GM15510 (cell line): Measurements from ENCODE around the gene SLC16A3.

ENCODE experiments used
- POLR2A ChIP-seq: IDR thresholded peaks from 3 replicates; pipeline ENCODE4 v1.6.1; 2011; ENCODE audit warnings: borderline replicate concordance; ENCODE audit not compliant: insufficient read length; ENCODE audit errors: extremely low read depth

Gene SLC16A3

DNA sequence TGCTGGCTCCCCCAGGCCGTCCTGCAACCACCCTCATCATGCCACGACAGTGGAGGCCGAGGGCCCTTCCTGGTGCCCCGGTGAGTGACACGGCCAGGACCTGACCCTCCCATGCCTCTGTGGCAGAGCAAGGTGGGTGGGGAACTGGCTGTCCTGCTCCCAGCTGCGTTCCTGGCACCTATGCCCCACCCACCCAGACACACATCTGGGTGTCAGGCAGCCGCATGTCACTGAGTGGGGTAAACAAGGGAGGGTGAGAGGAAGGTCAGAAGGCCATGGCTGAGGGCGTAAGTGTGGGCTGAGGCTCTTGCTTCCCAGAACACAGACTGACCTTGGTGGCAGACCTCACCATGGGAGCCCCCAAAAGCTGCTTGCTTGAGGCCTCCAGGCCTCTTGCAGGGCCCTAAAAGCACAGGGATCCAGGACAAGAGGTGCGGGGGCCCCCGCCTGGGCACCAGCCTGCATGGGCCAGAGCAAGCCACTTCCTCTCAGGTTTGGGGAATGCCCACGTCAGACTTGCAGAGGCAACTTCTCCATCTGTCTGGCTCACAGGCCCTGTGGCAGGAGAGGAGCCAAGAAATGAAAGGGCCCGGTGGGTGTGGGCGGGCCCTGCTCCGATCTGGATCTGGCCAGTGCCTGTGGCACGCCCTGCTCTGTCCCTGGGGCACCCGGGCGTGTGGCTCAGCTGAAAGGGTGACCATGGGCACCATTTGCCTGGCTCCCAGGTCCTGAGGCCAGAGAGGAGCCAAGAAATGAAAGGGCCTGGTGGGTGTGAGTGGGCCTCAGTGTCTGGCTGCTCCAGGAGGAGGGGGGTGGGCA lies 12.3 kb upstream of the SLC16A3 start:
- TF ChIP-seq POLR2A: no peak

DNA sequence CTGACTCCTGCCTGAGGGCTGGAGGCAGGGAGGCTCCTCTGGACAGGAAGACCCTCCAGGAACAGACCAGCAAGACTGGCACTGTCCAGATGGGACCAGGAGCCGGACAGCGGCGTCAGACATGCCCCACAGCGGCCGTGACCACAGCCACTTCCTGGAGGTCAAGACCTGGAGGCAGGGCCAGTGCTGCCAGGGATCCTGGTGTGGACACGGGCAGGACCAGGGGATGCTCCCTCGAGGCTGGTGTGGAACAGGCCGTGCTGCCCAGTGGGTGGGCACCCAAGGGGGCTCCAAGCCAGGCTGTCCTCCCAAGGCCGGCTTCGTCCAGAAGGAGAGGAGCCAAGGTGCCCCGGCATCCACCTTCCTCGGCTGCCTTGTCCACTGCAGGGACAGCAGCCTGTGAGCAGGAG lies 11.7 kb upstream of the SLC16A3 start:
- TF ChIP-seq POLR2A: no peak

DNA sequence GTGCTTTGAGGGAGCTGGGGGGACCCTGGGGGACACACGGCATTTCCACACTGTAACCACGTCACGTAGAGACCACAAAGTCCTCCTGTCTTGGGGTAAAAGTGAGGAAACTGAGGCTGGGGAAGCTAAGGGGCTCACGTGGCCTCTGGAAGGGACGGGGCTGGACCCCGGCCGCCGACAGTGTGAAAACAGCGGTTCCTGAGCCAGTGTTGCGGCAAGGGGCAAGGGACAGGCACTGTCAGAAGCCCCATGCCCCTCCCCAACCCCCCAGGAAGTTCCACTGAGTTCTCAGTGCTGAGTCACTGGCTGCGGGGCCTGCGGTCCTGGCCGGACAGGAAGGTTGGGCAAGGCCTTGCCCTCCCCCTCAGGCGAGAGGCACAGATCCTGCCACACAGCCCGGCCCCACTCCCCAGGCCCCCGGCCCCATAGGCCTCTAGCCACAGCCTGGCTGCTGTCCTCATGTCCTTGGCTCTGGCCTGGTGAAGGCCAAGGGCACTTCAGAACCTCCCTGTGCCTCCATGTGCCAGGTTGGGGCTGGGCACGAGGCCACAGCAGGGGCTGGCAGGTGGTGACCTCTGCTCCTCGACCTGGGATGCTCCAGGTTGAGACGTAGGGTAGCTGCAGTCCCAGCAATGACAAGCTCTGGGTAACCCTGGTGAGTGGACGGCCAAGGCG lies 11.2 kb upstream of the SLC16A3 start:
- no peak for TF ChIP-seq POLR2A

DNA sequence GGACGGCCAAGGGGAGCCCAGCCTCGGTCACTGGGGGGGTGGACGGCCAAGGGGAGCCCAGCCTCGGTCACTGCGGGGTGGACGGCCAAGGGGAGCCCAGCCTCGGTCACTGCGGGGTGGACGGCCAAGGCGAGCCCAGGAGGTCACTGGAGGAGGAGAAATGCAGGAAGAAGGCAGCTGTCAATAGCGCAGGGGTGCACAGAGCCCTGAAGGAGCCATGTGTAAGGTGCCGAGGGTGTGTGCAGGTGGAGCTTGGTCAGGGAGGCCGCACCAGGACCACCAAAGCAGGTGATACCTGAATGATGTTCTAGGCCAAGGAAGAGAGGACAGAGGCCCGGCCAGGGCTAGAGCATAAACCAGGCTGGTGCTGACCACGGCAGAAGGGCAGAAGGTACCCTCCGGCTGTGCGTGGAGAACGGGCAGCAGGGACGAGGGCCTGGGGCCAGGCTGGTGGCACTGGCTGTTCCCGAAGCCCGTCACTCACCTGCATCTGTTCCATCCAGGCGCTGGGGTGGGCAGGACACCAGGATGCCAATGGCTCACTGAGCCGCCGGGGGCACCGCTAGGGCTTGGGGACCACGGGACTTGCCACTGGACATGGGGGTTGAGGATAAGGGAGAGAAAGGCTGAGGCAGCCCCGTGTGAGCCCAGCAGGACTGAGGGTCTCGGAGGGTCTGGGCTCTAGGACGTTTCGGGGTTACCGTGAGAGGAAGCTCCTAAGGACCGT lies 10.3 kb upstream of the SLC16A3 start:
- no peak for TF ChIP-seq POLR2A

DNA sequence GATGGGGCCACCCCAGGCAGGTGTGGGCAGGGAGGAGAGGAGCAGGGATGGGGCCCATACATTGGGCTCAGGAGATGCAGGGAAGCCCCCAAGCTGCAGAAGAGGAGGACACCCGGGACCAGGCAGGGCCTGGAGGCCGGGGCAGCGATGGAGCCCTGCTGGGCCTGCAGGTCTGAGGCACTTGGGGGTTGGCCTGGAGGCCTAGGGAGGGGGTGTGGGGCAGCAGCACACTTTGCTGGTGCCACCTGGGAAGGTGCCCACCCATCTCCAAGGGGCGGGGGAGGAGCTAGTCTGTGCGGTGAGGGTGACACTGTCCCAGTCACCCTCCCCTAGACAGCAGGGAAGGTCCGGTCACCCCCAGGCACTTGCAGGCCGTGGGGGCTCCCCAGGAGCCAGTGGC lies 9.8 kb upstream of the SLC16A3 start:
- no peak for TF ChIP-seq POLR2A

DNA sequence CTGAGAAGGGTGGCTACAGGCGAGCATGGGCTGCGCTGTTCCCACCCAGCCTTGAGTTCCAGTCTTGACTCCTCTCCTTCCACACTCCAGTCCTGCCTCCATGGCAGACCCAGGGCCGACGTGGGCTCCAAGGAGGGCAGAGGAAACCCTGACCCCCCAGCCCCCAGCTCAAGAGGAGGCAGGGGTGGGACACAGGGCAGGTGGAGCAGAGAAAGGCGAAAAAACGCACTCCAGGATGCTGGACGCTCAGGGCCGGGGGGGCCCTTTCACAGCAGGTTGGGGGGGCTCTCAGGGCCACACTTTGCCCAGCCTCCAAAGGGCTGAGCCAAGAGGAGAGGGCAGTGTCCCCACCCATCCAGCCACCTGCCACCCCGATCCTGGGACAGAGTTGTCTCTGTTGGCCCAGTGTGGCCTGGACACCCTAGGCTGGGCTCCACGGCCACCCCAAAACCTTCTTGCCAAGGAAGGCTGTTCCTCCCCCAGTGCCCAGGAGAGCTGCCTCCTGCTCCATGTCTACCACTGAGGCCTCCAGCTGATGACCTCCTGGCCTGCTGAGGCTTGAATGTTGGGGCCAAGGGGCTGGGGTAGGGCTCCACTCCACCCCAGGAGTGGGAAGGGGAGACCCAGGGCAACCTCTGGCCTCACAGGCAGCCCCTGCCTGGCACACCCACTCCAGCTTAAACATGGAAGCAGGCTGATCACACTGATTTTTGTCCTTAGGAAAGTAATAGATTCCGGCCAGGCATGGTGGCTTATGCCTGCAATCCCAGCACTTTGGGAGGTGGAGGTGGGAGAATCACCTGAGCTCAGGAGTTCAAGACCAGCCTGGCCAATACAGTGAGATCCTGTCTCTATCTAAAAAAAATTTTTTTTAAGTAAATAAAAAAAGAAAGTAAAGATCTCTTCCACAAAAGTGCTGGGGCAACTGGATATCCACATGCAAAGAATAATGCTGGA lies 8.8 kb upstream of the SLC16A3 start:
- TF ChIP-seq POLR2A: no peak

DNA sequence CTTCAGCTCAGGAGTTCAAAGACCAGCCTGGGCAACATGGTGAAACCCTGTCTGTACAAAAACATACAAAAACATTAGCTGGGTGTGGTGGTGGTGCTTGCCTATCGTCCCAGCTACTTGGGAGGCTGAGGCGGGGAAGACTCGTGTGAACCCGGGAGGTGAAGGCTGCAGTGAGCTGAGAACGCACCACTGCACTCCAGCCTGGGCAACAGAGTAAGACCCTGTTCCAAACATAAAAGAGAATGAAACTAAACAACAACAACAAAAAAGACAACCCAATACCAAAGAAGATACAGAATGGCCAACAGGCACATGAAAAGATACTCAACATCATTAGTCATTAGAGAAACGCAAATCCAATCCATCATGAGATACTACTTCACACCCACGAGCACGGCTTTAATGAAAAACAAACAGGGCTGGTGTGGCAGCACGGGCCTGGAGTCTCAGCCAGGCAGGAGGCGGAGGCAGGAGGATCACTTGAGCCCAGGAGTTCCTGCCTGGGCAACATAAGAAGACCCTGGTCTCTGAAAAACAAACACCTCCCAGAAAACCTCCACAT lies 7.4 kb upstream of the SLC16A3 start:
- TF ChIP-seq POLR2A: no peak

DNA sequence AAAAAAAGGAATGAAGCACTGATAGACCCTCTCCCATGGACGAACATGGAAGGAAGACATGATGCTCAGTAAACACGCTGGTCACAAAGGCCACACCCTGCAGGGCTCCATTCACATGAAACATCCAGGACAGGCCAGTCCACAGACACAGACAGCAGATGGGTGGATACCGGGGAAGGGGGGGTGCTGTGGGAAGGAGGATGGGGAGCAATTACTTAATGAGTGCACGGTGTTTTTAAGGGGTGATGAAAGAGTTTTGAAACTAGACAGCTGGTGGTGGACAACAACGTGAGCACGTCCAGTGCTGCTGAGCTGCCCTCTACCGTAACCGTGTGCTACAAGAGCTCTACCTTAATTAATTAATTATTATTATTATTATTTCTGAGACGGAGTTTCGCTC lies 6.0 kb upstream of the SLC16A3 start:
- TF ChIP-seq POLR2A: no peak

DNA sequence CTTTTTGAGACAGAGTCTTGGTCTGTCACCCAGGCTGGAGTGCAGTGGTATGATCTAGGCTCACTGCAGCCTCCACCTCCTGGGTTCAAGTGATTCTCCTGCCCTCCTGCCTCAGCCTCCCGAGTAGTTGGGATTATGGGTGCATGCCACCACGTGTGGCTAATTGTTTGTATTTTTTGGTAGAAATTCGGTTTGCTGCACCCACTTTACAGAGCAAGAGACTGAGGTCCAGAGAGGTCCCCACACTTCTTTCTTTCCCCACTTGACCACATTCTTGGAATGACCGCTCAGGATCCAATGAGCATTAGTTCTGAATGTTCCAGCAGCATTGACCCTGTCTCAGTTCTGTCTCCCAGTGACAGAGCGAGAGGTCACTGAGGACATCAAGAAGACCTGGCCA lies 5.3 kb upstream of the SLC16A3 start:
- TF ChIP-seq POLR2A: no peak

DNA sequence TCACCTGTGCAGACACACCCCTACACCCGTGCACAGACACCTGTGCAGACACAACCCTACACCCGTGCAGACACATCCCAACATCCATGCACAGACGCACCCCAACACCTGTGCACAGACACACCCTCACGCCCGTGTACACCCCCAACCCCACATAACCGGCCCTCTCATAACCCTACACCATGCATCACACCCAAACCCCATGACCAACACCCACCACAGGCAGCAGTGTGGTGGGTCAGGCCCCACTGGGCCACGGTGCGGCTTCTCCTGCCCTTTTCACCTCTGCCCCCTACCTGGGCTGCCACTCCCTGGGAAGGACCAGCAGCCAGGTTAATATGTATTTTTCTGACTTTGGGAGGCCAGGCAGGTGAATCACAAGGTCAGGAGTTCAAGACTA lies 4.2 kb upstream of the SLC16A3 start:
- TF ChIP-seq POLR2A: no peak

DNA sequence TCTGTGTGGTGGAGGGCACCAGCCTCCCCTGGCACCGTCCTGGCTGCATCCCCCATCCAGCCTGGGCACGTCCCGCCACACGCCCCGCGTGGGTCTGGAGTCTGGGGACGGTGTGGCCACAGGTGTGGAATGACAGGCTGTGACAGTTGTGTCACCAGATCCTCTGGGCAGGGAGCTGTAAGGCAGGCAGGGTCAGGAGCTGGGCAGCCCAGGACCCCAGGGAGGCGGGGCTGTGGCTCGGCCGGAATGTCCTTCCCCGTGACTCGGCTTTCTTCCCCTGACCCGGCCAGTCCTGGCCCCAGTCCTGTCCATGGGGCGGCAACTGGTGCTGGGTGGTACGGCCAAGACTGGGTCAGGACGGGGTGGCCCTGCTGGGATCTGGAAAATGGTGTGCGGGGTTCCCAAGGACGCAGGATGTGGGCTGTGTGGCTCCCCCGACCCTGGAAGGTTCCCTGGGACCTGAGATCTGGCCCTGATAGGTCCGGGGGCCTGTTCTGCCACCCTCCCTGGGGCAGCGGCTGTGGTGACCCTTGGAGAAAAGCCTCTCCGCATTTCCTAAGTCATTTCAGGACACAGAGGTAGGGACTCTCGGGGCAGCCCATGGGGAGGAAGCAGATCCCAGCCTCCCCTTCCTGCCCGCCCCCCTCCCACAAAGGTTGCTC lies 3.3 kb upstream of the SLC16A3 start:
- no peak for TF ChIP-seq POLR2A

DNA sequence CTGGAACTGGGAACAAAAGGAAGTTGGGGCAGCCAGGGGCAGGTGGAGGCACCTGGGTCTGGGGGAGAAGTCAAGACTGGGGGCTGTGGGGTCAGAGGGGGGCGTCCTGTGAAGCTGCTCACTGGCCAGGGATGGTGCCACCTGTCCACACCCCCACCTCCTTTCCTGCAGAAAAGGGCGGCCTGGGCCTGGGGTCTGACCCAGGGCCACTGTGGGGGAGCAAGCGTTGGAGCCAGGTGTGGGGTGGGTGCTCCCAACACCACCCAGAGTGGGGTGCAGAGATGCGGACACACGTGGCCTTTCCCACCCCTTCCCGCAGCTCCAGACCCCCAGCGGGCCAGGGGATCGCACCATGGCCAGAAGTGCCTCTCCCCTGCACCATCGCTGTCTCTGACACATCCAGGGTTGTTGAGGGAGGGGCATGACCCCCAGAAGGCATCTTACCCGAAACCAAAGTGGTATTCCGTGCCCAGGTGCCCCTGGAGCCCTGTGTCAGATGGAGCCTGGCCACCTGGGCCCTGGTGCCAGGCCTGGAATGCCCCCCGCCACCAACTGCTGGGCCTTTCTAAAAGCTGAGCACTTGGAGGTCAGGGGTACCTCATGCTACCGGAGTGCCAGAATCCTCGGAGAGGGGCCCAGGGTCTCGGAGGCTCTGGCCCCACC lies 2.6 kb upstream of the SLC16A3 start:
- TF ChIP-seq POLR2A: no peak

DNA sequence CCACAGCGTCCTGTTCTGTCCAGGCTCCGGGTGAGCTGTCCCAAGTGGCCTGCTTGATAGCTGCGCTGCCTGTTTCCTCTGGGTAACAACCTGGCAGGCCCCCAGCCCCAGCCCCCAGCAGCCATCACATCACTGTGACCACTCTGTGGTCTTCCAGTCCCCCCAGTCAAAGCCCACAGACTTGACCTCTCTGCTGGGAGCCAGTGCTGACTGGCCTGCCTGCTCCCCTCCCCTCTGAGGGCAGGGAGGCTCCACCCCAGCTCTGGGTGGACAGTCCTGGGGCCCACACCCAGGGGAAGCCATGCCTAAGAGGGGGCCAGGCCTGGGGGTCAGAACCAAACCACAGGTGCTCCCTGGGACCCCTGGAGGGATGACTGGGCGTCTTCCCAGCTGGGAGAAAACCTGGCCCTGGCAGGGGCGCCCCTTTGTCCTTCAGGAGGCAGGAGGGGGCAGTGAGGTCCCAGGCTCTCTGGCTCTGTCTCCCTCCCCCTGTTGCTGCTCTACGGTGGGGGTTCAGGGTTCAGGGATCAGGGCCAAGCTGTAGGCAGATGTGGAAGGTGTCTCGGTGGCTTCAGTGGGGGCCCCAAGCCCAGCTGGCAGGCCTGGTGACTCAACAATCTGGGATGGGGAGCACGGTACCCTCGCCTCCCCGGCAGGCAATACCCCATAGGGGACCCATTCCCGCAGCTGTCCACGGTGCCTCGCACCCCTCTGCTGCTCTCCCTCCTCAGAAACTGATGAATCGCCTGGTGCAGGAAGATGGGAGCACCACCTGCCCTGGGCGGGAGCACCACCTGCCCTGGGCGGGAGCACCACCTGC lies 1.8 kb upstream of the SLC16A3 start:
- TF ChIP-seq POLR2A: no peak

DNA sequence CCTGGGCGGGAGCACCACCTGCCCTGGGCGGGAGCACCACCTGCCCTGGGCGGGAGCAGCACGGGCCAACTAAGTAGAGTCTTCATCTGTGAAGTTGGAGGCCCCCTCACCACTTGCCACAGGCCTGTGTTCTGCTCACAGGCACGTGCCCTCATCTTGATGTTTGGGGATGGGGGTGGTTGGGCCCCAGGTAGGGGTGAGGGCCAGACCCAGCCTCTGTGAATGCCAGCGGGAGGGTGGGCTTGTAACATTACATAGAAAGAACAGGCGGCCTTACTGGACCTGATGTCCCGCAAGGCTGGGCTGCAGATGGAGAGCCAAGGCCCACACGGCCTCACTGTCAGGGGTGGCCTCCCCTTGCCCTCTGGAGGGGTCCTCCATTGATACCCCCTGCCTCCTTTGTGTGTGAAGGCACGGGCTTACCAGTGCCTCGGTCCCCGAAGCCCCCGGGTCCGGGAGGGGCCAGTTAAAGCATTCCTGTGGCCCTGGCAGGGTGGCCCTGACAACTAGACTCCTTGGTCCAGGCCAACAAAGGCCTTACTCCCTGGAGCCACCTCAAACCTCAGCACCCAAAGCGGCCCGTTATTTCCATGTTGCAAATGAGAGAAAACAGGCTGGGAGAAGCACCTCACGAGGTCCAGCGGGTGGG lies 1.1 kb upstream of the SLC16A3 start:
- no peak for TF ChIP-seq POLR2A
